ENCODE results near the gene CATSPER1. TPM values are rescaled to one million over a fixed set of nuclear protein-coding genes. Genes with fewer than 3 reads are reported as not detected.
A peak's percentile ranks its signal among the peaks of the same experiment; 100 is the strongest.

Gene CATSPER1
- total RNA-seq, 1 donor from 2014 or later: not detected

- Histone ChIP-seq H3K27ac (peak overlapping the region; percentile 9), H3K36me3 (peaks cover 6% of the 10 kb centered on the region), H3K79me2 (ENCODE audit: low read depth) (peaks cover 42% of the 10 kb centered on the region), H2AFZ (replicated peaks) (peak overlapping the region; percentile 13), H3K9ac (peak overlapping the region; percentile 91), H3K4me2 (peak overlapping the region; percentile 92), H3K4me3 (peak overlapping the region; percentile 80), H4K20me1 (ENCODE audit: low read depth) (peaks cover 11% of the 10 kb centered on the region), H3K4me1 (peaks cover 22% of the 10 kb centered on the region), H3F3A (ENCODE audit: low read depth) (peaks cover 28% of the 10 kb centered on the region), H3K27me3 (no peaks in the 10 kb centered on the region), H3K9me3 (ENCODE audit: low read depth) (no peaks in the 10 kb centered on the region)
- Mint-ChIP-seq H3K4me3 (peak overlapping the region; percentile 96), H3K36me3 (peaks cover 25% of the 10 kb centered on the region), H3K4me1 (peaks cover 41% of the 10 kb centered on the region), H3K27me3 (ENCODE audit: insufficient read depth, low read depth) (peaks cover 5% of the 10 kb centered on the region), H3K9me3 (no peaks in the 10 kb centered on the region), H3K27ac (peak overlapping the region; percentile 88)
- DNase-seq (ENCODE audit: low spot score): no peak
- TF ChIP-seq CTCF (IDR thresholded peaks at IDR 0.05) (no peak), EZH2phosphoT487 (IDR thresholded peaks at IDR 0.05) (no peak), EZH2 (IDR thresholded peaks at IDR 0.05) (no peak)
Measured at GRCh38 chr11:66052664-66052982, 26.3 kb upstream of the CATSPER1 start.

GRCh38 chr11:66051766-66052663 lies 25.7 kb upstream of the CATSPER1 start, which contains the start of gene SF3B2:
Gene SF3B2 (plus strand): TSS chr11:66052364. CDS start chr11:66052385, 21 bp downstream.
- peak within 1 kb of the TSS; percentile 91 for H3K9ac ChIP-seq
- H3K27me3 ChIP-seq: no peaks in the 10 kb centered on the region
- peak within 1 kb of the TSS; percentile 92 for H3K27ac ChIP-seq
- Mint-ChIP-seq H3K9me3 (no peaks in the 10 kb centered on the region), H3K27me3 (ENCODE audit: insufficient read depth, low read depth) (peaks cover 1% of the 10 kb centered on the region), H3K36me3 (peaks cover 22% of the 10 kb centered on the region), H3K27ac (peak within 1 kb of the TSS; percentile 99), H3K4me3 (peak within 1 kb of the TSS; percentile 96), H3K4me1 (peaks cover 42% of the 10 kb centered on the region)
- H3K79me2 ChIP-seq (ENCODE audit: low read depth): peaks cover 48% of the 10 kb centered on the region
- peaks cover 11% of the 10 kb centered on the region for H4K20me1 ChIP-seq (ENCODE audit: low read depth)
- H3F3A ChIP-seq (ENCODE audit: low read depth): peaks cover 28% of the 10 kb centered on the region
- H3K9me3 ChIP-seq (ENCODE audit: low read depth): no peaks in the 10 kb centered on the region
- peak; percentile 100 for DNase-seq (ENCODE audit: low spot score)
- H2AFZ ChIP-seq (replicated peaks): peak within 1 kb of the TSS; percentile 13
- TF ChIP-seq CTCF (IDR thresholded peaks at IDR 0.05): peak; percentile 11
- TF ChIP-seq EZH2 (IDR thresholded peaks at IDR 0.05): peak; percentile 1
- no peak for TF ChIP-seq EZH2phosphoT487 (IDR thresholded peaks at IDR 0.05)
- H3K4me3 ChIP-seq: peak within 1 kb of the TSS; percentile 80
- peaks cover 22% of the 10 kb centered on the region for H3K4me1 ChIP-seq
- peak within 1 kb of the TSS; percentile 92 for H3K4me2 ChIP-seq
- H3K36me3 ChIP-seq: peaks cover 6% of the 10 kb centered on the region

- H3K36me3 Mint-ChIP-seq: peaks cover 17% of the 10 kb centered on the region
- no peaks in the 10 kb centered on the region for H3K9me3 Mint-ChIP-seq
- H3F3A ChIP-seq (ENCODE audit: low read depth): peaks cover 28% of the 10 kb centered on the region
- H3K9ac ChIP-seq: peak overlapping the region; percentile 38
- H3K27ac ChIP-seq: peak overlapping the region; percentile 92
- H3K79me2 ChIP-seq (ENCODE audit: low read depth): peaks cover 52% of the 10 kb centered on the region
- peaks cover 6% of the 10 kb centered on the region for H3K36me3 ChIP-seq
- H3K27me3 ChIP-seq: no peaks in the 10 kb centered on the region
- peak overlapping the region; percentile 99 for H3K27ac Mint-ChIP-seq
- H3K4me1 Mint-ChIP-seq: peaks cover 42% of the 10 kb centered on the region
- peaks cover 11% of the 10 kb centered on the region for H4K20me1 ChIP-seq (ENCODE audit: low read depth)
- peak overlapping the region; percentile 87 for H3K4me2 ChIP-seq
- H3K4me1 ChIP-seq: peaks cover 22% of the 10 kb centered on the region
- no peak for DNase-seq (ENCODE audit: low spot score)
- TF ChIP-seq EZH2phosphoT487 (IDR thresholded peaks at IDR 0.05) (no peak), CTCF (IDR thresholded peaks at IDR 0.05) (no peak), EZH2 (IDR thresholded peaks at IDR 0.05) (peak; percentile 41)
- no peaks in the 10 kb centered on the region for H3K9me3 ChIP-seq (ENCODE audit: low read depth)
- peak overlapping the region; percentile 96 for H3K4me3 Mint-ChIP-seq
- peak overlapping the region; percentile 80 for H3K4me3 ChIP-seq
- H3K27me3 Mint-ChIP-seq (ENCODE audit: insufficient read depth, low read depth): no peaks in the 10 kb centered on the region
- H2AFZ ChIP-seq (replicated peaks): no peak overlapping the region
Measured at GRCh38 chr11:66051371-66051765, 25.1 kb upstream of the CATSPER1 start.

Data from neural progenitor cell (in vitro differentiated cells).